HepG2 (cell line): ENCODE data around the gene HBS1L.

ENCODE experiments used
- EED ChIP-seq: sonication (generic); formaldehyde crosslinking; IDR thresholded peaks from 2 replicates; pipeline ENCODE4 v1.5.0; 2020; ENCODE audit warnings: mild to moderate bottlenecking, missing genetic modification reagents
- IKZF4 ChIP-seq: sonication (generic); formaldehyde crosslinking; IDR thresholded peaks from 2 replicates; pipeline ENCODE4 v1.5.1; 2020; ENCODE audit warnings: borderline replicate concordance, mild to moderate bottlenecking, low read depth, missing genetic modification reagents; ENCODE audit errors: not compliant biosample characterization
- POLR2A ChIP-seq, 2 experiments: IDR thresholded peaks; 2 replicates each; pipeline ENCODE4 v1.6.1; 2011; ENCODE audit warnings: low read depth in 2 of 2, low read length in 2 of 2, mild to moderate bottlenecking in 1 of 2, moderate library complexity in 1 of 2; ENCODE audit not compliant: insufficient read depth in 1 of 2
- POLR2AphosphoS5 ChIP-seq: IDR thresholded peaks from 2 replicates; pipeline ENCODE4 v1.6.1; 2012; ENCODE audit warnings: low read depth, low read length
- TCF12 ChIP-seq, 2 experiments: fragments of 450-650 bp in 1 of 2; sonication (generic) in 1 of 2; formaldehyde crosslinking in 1 of 2; IDR thresholded peaks; 2 replicates each; pipeline versions ENCODE4 v1.6.1 to v1.8.0; 2017 to 2022; ENCODE audit warnings: antibody characterized with exemption in 1 of 2, mild to moderate bottlenecking in 1 of 2, missing genetic modification reagents in 1 of 2, moderate library complexity in 1 of 2
- ZNF558 ChIP-seq: sonication (generic); formaldehyde crosslinking; IDR thresholded peaks from 2 replicates; pipeline ENCODE4 v1.9.0; 2022; ENCODE audit warnings: mild to moderate bottlenecking, missing genetic modification reagents, borderline replicate concordance
- TF ChIP-seq, protein P1 (sequence below): sonication (generic); formaldehyde crosslinking; IDR thresholded peaks from 2 replicates; pipeline ENCODE4 v1.8.1; 2023; ENCODE audit warnings: mild to moderate bottlenecking, missing genetic modification reagents
- TF ChIP-seq, protein P2 (sequence below): sonication (generic); formaldehyde crosslinking; conservative IDR thresholded peaks from 2 replicates; pipeline ENCODE4 v1.8.0; 2022; ENCODE audit warnings: mild to moderate bottlenecking, moderate library complexity, missing genetic modification reagents
- TF ChIP-seq, protein P3 (sequence below): sonication (generic); formaldehyde crosslinking; IDR thresholded peaks from 2 replicates; pipeline ENCODE4 v1.5.0; 2020; ENCODE audit warnings: mild to moderate bottlenecking, missing genetic modification reagents, moderate library complexity

DNA sequence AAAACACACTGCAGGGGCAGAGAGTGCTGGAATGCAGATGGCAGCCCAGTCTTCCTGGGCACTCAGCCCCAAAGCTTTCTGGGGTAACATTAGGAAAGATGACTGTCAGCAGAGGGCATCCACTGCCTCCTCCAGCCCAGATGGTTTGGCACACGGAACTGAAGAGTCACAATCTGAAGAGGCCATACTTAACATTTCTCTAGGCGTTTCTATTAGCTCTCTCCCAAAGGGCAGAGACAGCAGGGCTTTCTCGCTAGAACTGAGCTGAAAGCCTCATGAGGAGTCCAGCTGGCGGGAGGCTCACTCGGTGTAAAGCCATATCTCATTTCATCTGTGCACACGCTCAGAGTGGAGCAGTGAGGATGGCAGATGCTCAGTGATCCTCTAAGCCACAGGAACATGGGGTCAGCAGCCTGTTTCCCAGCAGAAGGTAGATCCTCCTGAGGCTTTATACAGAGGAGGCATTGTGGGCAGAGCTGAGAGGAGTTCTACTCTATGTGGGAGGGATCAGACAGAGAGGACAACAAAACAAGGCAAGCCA, 132.8 kb downstream of the HBS1L start:
- TF ChIP-seq POLR2A (IDR thresholded peaks at IDR 0.05; ENCODE audit: insufficient read depth in 1 of 2, low read depth in 2 of 2, low read length in 2 of 2) = no peak
- TF ChIP-seq IKZF4 (CRISPR knock-in tag) = no peak
- TF ChIP-seq, protein P1, sequence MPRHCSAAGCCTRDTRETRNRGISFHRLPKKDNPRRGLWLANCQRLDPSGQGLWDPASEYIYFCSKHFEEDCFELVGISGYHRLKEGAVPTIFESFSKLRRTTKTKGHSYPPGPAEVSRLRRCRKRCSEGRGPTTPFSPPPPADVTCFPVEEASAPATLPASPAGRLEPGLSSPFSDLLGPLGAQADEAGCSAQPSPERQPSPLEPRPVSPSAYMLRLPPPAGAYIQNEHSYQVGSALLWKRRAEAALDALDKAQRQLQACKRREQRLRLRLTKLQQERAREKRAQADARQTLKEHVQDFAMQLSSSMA (CRISPR knock-in tag) = no peak
- no peak for TF ChIP-seq POLR2AphosphoS5
- TF ChIP-seq TCF12 (IDR thresholded peaks at IDR 0.05) = no peak
- TF ChIP-seq TCF12 (CRISPR knock-in tag; IDR thresholded peaks at IDR 0.05) = no peak
- TF ChIP-seq, protein P2, sequence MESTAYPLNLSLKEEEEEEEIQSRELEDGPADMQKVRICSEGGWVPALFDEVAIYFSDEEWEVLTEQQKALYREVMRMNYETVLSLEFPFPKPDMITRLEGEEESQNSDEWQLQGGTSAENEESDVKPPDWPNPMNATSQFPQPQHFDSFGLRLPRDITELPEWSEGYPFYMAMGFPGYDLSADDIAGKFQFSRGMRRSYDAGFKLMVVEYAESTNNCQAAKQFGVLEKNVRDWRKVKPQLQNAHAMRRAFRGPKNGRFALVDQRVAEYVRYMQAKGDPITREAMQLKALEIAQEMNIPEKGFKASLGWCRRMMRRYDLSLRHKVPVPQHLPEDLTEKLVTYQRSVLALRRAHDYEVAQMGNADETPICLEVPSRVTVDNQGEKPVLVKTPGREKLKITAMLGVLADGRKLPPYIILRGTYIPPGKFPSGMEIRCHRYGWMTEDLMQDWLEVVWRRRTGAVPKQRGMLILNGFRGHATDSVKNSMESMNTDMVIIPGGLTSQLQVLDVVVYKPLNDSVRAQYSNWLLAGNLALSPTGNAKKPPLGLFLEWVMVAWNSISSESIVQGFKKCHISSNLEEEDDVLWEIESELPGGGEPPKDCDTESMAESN (CRISPR knock-in tag) = no peak
- no peak for TF ChIP-seq ZNF558 (CRISPR knock-in tag)
- TF ChIP-seq, protein P3, sequence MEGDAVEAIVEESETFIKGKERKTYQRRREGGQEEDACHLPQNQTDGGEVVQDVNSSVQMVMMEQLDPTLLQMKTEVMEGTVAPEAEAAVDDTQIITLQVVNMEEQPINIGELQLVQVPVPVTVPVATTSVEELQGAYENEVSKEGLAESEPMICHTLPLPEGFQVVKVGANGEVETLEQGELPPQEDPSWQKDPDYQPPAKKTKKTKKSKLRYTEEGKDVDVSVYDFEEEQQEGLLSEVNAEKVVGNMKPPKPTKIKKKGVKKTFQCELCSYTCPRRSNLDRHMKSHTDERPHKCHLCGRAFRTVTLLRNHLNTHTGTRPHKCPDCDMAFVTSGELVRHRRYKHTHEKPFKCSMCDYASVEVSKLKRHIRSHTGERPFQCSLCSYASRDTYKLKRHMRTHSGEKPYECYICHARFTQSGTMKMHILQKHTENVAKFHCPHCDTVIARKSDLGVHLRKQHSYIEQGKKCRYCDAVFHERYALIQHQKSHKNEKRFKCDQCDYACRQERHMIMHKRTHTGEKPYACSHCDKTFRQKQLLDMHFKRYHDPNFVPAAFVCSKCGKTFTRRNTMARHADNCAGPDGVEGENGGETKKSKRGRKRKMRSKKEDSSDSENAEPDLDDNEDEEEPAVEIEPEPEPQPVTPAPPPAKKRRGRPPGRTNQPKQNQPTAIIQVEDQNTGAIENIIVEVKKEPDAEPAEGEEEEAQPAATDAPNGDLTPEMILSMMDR = no peak
- no peak for TF ChIP-seq EED (CRISPR knock-in tag)
